Measurements from ENCODE around the gene TPCN2. TPM values are rescaled to one million over a fixed set of nuclear protein-coding genes. Genes with fewer than 3 reads are reported as not detected.

TPCN2 gene
- total RNA-seq, 6 donors from 2014 or later = 12.5 to 61.8 (median 18.8) TPM

DNA sequence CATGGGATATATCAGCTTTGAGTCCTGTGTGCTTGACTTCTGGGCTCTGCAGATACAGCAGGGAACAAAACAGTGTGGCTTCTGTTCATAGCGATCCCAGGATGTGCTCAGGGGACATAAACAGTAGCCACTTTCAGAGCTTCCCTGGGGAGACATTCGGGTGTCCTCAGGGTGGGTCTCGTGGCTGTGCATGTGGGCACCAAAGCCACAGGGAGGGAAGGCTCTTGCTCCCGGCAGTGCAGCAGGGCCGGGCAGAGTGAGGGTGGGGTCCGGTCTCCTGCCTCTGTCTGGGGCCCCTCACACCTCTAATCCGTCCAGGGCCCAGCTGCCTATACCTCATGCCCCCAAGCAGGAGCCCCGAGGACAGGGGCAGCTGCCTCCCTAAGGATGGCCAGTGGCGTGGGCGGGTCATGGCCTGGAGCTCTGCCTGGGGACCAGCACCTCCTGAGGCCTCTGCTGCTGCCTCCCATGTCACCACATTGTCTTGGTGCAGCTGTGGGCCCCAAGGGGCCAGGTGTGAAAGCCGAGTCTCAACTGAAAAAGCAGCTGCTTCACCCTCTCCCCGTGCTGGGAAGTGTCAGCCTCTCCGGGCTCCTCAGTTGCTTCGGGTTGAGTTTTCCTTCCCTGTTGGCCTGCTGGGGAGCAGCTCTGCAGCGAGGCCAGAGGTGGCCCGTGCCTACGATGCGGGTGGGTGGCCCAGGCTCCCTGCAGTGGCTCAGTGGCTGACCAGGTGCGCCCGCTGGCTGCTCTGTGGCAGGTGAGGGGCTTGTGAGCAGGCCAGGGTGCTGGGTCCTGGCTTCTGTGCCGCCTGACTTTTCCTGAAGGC is 3.8 kb downstream of the TPCN2 start:
- Histone ChIP-seq H3K4me1 (peaks cover 14 to 35% (median 25%) of the 10 kb centered on the region in 4 donors), H3K4me3 (no peak overlapping the region), H3K36me3 (peaks cover 3 to 33% (median 22%) of the 10 kb centered on the region in 4 donors), H3K9me3 (no peaks in the 10 kb centered on the region), H3K27me3 (no peaks in the 10 kb centered on the region), H3K27ac (no peak overlapping the region)
- TF ChIP-seq POLR2AphosphoS5 (IDR thresholded peaks at IDR 0.05) = no peak
- TF ChIP-seq, protein P1, sequence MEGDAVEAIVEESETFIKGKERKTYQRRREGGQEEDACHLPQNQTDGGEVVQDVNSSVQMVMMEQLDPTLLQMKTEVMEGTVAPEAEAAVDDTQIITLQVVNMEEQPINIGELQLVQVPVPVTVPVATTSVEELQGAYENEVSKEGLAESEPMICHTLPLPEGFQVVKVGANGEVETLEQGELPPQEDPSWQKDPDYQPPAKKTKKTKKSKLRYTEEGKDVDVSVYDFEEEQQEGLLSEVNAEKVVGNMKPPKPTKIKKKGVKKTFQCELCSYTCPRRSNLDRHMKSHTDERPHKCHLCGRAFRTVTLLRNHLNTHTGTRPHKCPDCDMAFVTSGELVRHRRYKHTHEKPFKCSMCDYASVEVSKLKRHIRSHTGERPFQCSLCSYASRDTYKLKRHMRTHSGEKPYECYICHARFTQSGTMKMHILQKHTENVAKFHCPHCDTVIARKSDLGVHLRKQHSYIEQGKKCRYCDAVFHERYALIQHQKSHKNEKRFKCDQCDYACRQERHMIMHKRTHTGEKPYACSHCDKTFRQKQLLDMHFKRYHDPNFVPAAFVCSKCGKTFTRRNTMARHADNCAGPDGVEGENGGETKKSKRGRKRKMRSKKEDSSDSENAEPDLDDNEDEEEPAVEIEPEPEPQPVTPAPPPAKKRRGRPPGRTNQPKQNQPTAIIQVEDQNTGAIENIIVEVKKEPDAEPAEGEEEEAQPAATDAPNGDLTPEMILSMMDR (IDR thresholded peaks at IDR 0.05) = no peak
- no peak for TF ChIP-seq POLR2A (IDR thresholded peaks at IDR 0.05)
- no peak for TF ChIP-seq EP300 (IDR thresholded peaks at IDR 0.05)
- ATAC-seq (ENCODE audit: low FRiP score in 2 of 2) = no peak
- WGBS, 2 donors = 84 to 87% methylated on average over 10 to 19 of the region's 21 CpGs
- peak in 1 of 2 donors; percentile 69 for DNase-seq

DNA sequence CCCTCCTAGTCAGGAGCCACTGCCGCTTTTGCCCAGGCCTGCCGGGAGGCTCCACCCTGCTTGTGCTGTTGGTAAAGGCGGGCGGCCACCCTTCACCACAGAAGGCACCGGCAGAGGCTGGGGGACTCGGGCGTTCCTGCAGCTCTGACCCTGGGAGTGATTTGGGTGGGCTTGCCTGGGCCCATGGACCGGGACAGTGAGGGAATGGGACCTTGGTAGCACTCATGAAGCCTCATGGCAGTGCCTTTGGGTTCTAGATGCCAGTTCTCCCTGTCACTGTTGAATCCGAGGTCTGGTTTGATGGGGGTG is 4.4 kb downstream of the TPCN2 start:
- Histone ChIP-seq H3K27me3 (no peaks in the 10 kb centered on the region), H3K36me3 (peaks cover 6 to 39% (median 27%) of the 10 kb centered on the region in 4 donors), H3K27ac (no peak overlapping the region), H3K9me3 (no peaks in the 10 kb centered on the region), H3K4me3 (no peak overlapping the region), H3K4me1 (peaks cover 12 to 32% (median 22%) of the 10 kb centered on the region in 4 donors)
- WGBS, 2 donors = 93% methylated on average over 7 of the region's 9 CpGs; no CpG with 5 or more reads in 1 of the 2 donors
- TF ChIP-seq, protein P1 (IDR thresholded peaks at IDR 0.05) = no peak
- TF ChIP-seq POLR2AphosphoS5 (IDR thresholded peaks at IDR 0.05) (no peak), EP300 (IDR thresholded peaks at IDR 0.05) (no peak), POLR2A (IDR thresholded peaks at IDR 0.05) (no peak)
- ATAC-seq (ENCODE audit: low FRiP score in 2 of 2) = no peak
- no peak for DNase-seq

DNA sequence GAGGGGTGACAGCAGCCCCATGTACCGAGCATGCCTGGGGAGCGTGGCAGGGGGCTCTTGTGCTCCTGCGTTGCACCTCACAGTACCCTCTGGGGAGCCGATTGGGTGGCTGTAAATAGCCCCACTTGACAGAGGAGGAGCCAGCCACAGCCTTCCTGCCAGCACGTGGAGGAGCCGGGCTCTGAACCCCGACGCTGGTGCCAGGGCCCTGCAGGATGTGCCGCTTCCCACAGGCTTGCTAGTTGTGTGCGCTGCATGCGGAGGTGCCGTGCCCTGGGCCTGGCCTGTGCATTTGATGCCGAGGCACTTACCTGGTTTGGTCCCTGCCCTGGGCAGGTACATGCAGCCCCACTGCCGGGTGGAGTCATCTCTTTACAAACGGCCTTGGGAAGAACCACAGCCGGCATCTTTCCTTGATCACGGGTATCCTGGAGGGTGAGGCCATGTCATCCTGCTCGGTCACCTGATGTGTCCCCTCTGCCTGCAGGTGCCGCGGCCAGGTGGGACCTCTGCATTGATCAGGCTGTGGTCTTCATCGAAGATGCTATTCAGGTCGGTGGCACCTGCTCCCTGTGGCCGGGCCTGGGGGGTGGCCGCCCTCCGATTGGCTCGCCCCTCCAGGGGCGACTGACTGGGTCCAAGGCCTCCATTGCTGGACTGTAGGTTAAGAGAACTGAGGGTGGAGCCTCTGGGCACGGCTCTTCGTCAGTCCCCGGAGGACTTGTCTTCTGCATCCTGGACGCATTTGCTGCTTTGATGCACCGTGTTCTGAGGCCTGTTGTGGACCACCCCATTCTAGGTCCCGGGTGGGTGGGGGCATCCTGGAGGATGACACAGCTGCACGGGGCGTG is 5.0 kb downstream of the TPCN2 start:
- H3K36me3 ChIP-seq = peaks cover 6 to 44% (median 29%) of the 10 kb centered on the region in 4 donors
- no peak for TF ChIP-seq POLR2A (IDR thresholded peaks at IDR 0.05)
- TF ChIP-seq, protein P1 (IDR thresholded peaks at IDR 0.05) = no peak
- no peak for TF ChIP-seq EP300 (IDR thresholded peaks at IDR 0.05)
- no peak for TF ChIP-seq POLR2AphosphoS5 (IDR thresholded peaks at IDR 0.05)
- H3K27ac ChIP-seq = no peak overlapping the region
- no peaks in the 10 kb centered on the region for H3K27me3 ChIP-seq
- H3K9me3 ChIP-seq = no peaks in the 10 kb centered on the region
- ATAC-seq (ENCODE audit: low FRiP score in 2 of 2) (no peak), DNase-seq (peak in 1 of 2 donors; percentile 81)
- peaks cover 9 to 28% (median 18%) of the 10 kb centered on the region in 4 donors for H3K4me1 ChIP-seq
- H3K4me3 ChIP-seq = no peak overlapping the region
- WGBS, 2 donors = 85 to 98% methylated on average over 9 to 28 of the region's 35 CpGs

DNA sequence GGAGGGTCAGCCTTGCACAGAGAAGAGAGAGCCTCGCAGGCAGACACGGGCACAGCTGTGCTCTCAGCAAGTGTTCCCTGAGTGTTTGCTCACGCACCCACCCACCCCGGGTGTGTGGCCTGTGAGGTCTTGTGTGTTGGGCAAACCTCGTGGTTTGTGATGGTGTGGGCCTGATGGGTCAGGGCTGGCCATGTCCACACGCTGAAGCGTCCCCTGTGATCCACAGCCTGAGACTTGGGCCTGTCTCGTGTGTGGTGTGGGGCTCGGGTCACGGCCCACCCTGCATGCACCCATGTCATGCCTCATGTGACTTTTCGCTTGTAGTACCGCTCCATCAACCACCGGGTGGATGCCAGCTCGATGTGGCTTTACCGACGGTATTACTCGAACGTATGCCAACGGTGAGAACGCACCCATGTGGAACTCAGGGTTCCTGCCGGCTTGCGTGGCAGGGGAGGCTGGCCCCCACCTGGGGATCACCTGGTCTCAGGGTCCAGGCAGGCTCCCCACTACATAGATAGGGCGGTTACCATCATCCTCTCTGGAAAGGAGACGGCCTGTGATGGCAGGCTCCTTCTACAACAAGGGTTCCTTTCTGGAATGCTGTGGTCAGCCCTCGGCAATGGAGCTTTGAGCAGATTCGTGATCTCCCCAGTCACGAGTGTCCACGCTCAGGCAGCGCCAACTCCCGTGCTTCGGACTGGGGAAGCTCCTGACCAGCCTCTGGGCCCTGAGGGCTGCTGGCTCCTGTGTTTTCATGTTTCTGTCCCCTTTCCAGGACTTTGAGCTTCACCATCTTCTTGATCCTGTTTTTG is 5.9 kb downstream of the TPCN2 start:
- Histone ChIP-seq H3K4me3 (no peak overlapping the region), H3K36me3 (peaks cover 6 to 51% (median 36%) of the 10 kb centered on the region in 4 donors), H3K9me3 (no peaks in the 10 kb centered on the region), H3K27ac (no peak overlapping the region), H3K27me3 (no peaks in the 10 kb centered on the region), H3K4me1 (peaks cover 7 to 23% (median 15%) of the 10 kb centered on the region in 4 donors)
- ATAC-seq (ENCODE audit: low FRiP score in 2 of 2) = no peak
- TF ChIP-seq EP300 (IDR thresholded peaks at IDR 0.05) = no peak
- TF ChIP-seq, protein P1 (IDR thresholded peaks at IDR 0.05) = no peak
- TF ChIP-seq POLR2AphosphoS5 (IDR thresholded peaks at IDR 0.05) = no peak
- TF ChIP-seq POLR2A (IDR thresholded peaks at IDR 0.05) = no peak
- WGBS, 2 donors = 89 to 95% methylated on average over 27 to 31 of the region's 31 CpGs
- peak in 1 of 2 donors; percentile 58 for DNase-seq

All from upper lobe of left lung (tissue), 6 donors.